Activated CD8-positive, alpha-beta memory T cell treated with anti-CD3 and anti-CD28 coated beads, Interleukin-2, amount 10 ng/mL, durations not matched to agents 7 days and 5 days (primary cell): ENCODE data around the gene IGIP. TPM values are rescaled to one million over a fixed set of nuclear protein-coding genes. Genes with fewer than 3 reads are reported as not detected.
"Not testable (repeated sequence)": the region's sequence is repeated elsewhere in the genome, so short reads cannot be mapped to it uniquely, and the experiment has no call there.

Experiments
- ATAC-seq: fragments of 150-1000 bp; cut with Tn5 transposase; one replicate; pipeline ENCODE4 v1.10.0; 2021; ENCODE audit warnings: moderate library complexity
- CTCF ChIA-PET: fragments of 350-600 bp; sonication (Branson Sonifier 250); formaldehyde crosslinking; loops from one replicate; lab custom pipeline; 2021; ENCODE audit warnings: antibody characterized with exemption; lab: Charles Lee
- DNase-seq: peaks from one replicate; pipeline ENCODE4 v3.0.0-alpha.2; 2020
- H3K27ac Mint-ChIP-seq: one replicate; pipeline ENCODE4 v1.8.0; 2021; ENCODE audit warnings: mild to moderate bottlenecking, mixed read lengths
- H3K27me3 Mint-ChIP-seq: one replicate; pipeline ENCODE4 v1.8.0; 2021; ENCODE audit warnings: mixed read lengths
- H3K36me3 Mint-ChIP-seq: one replicate; pipeline ENCODE4 v1.8.0; 2021; ENCODE audit warnings: mild to moderate bottlenecking, mixed read lengths
- H3K4me1 Mint-ChIP-seq: one replicate; pipeline ENCODE4 v1.8.0; 2021; ENCODE audit warnings: mixed read lengths
- H3K4me3 Mint-ChIP-seq: one replicate; pipeline ENCODE4 v1.8.0; 2021; ENCODE audit warnings: mild to moderate bottlenecking, moderate library complexity, mixed read lengths
- H3K9me3 Mint-ChIP-seq: one replicate; pipeline ENCODE4 v1.8.0; 2022; ENCODE audit warnings: low read depth, mixed read lengths
- total RNA-seq, 2 experiments: library from RNA; stranded (reverse); gene quantifications; one replicate each; pipeline ENCODE4 v1.2.3, GENCODE V29; 2021

Gene IGIP
- total RNA-seq, 2 experiments from 2014 or later: 2.9 to 3.4 TPM

- Mint-ChIP-seq H3K4me3 (no peak overlapping the region), H3K9me3 (no peaks in the 10 kb centered on the region), H3K4me1 (peaks cover 12% of the 10 kb centered on the region), H3K27ac (no peak overlapping the region), H3K36me3 (no peaks in the 10 kb centered on the region), H3K27me3 (peaks cover 29% of the 10 kb centered on the region)
- CTCF ChIA-PET: interaction anchor here (0.7 to 1.0 kb wide), 2 partner anchors 361 to 564 kb away, joined by 3 read pairs; no protein-coding TSS in a partner anchor
- ATAC-seq (no peak), DNase-seq (no peak)
Measured at GRCh38 chr5:140148508-140148907, 22.8 kb downstream of the IGIP start.

DNA sequence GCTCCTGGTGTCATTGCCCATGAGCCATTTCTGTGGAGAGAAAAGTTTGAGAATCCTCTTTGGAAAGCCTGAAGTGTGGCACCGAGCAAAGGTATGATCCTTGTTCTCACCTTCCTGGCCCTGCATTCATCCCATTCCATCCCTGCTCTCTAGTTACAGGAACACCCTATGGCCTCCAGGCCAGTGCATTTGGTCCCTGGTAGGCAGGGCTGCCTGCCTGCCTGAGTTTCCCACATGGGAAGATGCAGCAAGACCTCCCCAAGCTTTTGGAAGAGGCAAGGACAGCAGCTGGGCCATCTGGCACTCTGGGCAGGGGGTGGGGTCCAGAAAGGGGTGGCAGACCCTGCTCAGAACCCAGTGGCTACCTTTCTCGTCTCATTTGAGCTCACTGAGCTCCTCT is 24.5 kb downstream of the IGIP start:
- Mint-ChIP-seq H3K27ac (no peak overlapping the region), H3K4me3 (no peak overlapping the region), H3K27me3 (peaks cover 26% of the 10 kb centered on the region), H3K36me3 (no peaks in the 10 kb centered on the region), H3K4me1 (peaks cover 8% of the 10 kb centered on the region), H3K9me3 (no peaks in the 10 kb centered on the region)
- no peak for DNase-seq
- CTCF ChIA-PET: interaction anchor here (0.7 to 1.0 kb wide), 2 partner anchors 77 to 181 kb away, joined by 3 read pairs; no protein-coding TSS in a partner anchor
- ATAC-seq: no peak

DNA sequence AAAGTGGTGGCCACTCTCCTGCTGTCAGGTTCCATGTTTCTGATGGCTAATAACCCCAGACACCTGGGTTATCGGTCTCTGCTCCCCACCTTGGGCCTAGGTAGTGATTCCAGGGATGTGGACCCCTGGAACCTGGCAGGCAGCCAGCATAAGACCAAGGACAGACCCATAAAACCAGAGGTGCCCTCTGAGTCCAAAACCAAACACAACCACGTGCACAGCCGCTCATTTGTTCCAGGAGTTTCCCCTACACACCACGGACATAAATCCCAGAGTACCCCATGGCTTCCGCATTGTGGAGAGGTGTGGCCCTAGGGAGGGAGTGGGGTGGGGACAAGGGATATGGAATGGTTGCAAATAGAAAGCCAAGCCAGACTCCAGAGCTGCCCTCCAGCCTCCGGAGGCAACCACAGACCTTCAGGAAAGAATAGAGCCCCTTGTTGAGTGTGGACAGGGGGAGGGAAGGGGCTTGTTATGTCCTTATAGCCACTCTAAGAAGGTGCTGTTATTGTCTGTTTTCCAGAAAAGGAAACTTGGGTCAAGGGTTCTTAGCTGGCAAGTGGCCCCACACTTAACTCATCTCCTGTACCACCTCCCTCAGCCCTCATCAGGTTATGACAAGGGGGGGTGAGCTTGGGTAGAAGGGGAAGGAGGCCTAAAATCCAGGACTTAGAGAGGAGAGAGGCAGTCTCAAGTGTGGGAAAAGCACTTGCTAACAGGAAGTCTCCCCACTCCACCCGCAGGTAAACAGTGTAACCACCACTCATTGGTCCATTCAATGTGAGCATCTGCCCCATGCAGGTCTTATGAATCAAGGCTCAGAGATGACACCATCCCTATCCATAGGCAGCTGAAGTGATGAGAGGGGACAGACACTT is 25.6 kb downstream of the IGIP start:
- CTCF ChIA-PET: interaction anchor here (9.2 kb wide), 1 partner anchor 7 kb away, joined by 69 read pairs; no protein-coding TSS in a partner anchor
- no peak for ATAC-seq
- Mint-ChIP-seq H3K27me3 (peaks cover 19% of the 10 kb centered on the region), H3K4me1 (peaks cover 2% of the 10 kb centered on the region), H3K36me3 (no peaks in the 10 kb centered on the region), H3K27ac (no peak overlapping the region), H3K4me3 (no peak overlapping the region), H3K9me3 (no peaks in the 10 kb centered on the region)
- no peak for DNase-seq

DNA sequence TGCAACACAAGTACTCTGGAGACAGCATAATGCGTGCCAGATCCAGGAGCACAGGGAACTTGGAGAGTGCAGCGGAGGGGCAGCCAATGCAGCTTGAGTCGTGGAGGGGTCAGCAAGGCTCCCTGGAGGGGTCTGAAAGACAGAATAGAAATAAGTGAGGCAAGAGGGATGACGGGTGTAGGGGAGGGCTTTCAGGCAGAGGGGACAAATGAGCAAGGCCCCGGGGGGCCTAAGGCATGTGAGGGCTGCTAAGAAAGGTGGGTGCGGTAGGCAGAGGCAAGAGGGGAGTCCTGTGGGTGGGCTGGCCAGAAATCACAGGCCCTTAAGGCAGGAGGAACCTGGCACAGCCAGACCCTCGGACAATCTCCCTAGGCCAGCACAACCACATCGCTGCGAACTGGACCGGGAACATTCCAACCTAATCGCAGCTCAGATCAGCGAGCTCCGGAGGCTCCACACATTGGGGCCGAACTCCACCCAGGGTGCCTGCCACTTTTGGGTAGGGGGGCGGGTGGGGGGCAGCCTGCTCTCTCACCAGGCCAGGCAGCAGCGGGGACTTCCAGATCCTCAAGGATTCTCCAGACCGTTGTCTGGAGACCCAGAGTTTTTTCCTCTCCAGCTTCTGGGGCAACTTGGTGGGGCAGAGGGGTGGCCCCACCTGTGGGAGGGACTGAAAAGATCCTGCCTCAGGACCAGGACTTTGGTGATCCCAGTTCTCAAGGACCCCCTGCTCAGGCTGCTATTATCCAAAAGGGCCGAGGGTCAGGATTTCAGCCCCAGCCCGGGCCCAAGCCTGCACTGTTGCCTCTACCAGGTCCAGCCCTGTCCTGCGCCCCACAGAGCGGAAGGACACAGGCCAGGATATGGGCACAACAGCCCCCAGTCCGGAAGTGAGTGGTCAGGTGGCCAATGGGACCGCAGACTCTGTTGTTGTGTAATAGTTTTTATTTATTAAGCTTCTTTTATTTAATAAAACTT is 26.6 kb downstream of the IGIP start:
- DNase-seq (no peak), ATAC-seq (no peak)
- Mint-ChIP-seq H3K4me3 (no peak overlapping the region), H3K4me1 (peaks cover 5% of the 10 kb centered on the region), H3K9me3 (no peaks in the 10 kb centered on the region), H3K27ac (no peak overlapping the region), H3K36me3 (no peaks in the 10 kb centered on the region), H3K27me3 (peaks cover 10% of the 10 kb centered on the region)
- CTCF ChIA-PET: interaction anchor here (1.1 to 9.2 kb wide), 2 partner anchors 8 to 80 kb away, joined by 3 to 69 read pairs; no protein-coding TSS in a partner anchor

DNA sequence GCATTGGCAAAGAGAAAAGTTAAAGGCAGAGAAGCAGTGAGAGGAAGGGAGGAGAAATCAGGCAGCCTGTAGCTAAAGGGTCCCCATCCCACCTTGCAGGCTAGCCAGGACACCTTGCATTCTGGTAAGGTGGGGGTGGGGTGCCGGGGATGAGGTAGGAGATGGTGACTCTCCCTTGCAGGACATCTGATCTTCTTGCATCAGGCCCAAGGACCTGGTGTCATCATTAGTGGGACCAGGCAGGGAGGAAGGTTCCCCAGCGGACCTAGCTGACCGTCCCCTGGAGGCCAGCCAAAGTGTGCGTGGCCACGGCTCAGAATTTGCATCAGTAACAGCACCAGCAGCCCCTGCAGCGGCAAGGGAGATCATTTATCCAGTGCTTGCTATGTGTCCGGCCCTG is 27.5 kb downstream of the IGIP start:
- Mint-ChIP-seq H3K4me1 (peaks cover 6% of the 10 kb centered on the region), H3K9me3 (no peaks in the 10 kb centered on the region), H3K27me3 (peaks cover under 1% of the 10 kb centered on the region), H3K36me3 (no peaks in the 10 kb centered on the region), H3K27ac (no peak overlapping the region), H3K4me3 (no peak overlapping the region)
- ATAC-seq (no peak), DNase-seq (no peak)
- CTCF ChIA-PET: interaction anchor here (9.2 kb wide), 1 partner anchor 9 kb away, joined by 69 read pairs; no protein-coding TSS in a partner anchor

- ATAC-seq (no peak), DNase-seq (no peak)
- Mint-ChIP-seq H3K27me3 (no peaks in the 10 kb centered on the region), H3K4me3 (no peak overlapping the region), H3K36me3 (no peaks in the 10 kb centered on the region), H3K27ac (no peak overlapping the region), H3K9me3 (no peaks in the 10 kb centered on the region), H3K4me1 (peaks cover 6% of the 10 kb centered on the region)
- CTCF ChIA-PET: interaction anchor here (0.6 to 9.2 kb wide), 7 partner anchors 10 to 198 kb away, joined by 3 to 69 read pairs (median 5); partner anchors contain the start of gene CYSTM1
Measured at GRCh38 chr5:140153905-140154304, 28.2 kb downstream of the IGIP start.

GRCh38 chr5:140154710-140155381 is 29.1 kb downstream of the IGIP start:
- CTCF ChIA-PET: interaction anchor here (0.6 to 9.2 kb wide), 13 partner anchors 10 to 402 kb away, joined by 3 to 69 read pairs (median 4); partner anchors contain the start of gene CYSTM1
- not testable (repeated sequence) for H3K4me3 Mint-ChIP-seq, H3K36me3 Mint-ChIP-seq, H3K4me1 Mint-ChIP-seq, H3K27me3 Mint-ChIP-seq, DNase-seq, H3K9me3 Mint-ChIP-seq, H3K27ac Mint-ChIP-seq, ATAC-seq

GRCh38 chr5:140157032-140157781 is 31.5 kb downstream of the IGIP start:
- Mint-ChIP-seq H3K4me1 (peaks cover 6% of the 10 kb centered on the region), H3K4me3 (peak overlapping the region; percentile 57), H3K36me3 (no peaks in the 10 kb centered on the region), H3K27ac (peak overlapping the region; percentile 46), H3K9me3 (no peaks in the 10 kb centered on the region), H3K27me3 (no peaks in the 10 kb centered on the region)
- DNase-seq (peak; percentile 91), ATAC-seq (peak; percentile 99)
- CTCF ChIA-PET: interaction anchor here (0.6 to 9.2 kb wide), 12 partner anchors 11 to 370 kb away, joined by 3 to 69 read pairs (median 4); no protein-coding TSS in a partner anchor

DNA sequence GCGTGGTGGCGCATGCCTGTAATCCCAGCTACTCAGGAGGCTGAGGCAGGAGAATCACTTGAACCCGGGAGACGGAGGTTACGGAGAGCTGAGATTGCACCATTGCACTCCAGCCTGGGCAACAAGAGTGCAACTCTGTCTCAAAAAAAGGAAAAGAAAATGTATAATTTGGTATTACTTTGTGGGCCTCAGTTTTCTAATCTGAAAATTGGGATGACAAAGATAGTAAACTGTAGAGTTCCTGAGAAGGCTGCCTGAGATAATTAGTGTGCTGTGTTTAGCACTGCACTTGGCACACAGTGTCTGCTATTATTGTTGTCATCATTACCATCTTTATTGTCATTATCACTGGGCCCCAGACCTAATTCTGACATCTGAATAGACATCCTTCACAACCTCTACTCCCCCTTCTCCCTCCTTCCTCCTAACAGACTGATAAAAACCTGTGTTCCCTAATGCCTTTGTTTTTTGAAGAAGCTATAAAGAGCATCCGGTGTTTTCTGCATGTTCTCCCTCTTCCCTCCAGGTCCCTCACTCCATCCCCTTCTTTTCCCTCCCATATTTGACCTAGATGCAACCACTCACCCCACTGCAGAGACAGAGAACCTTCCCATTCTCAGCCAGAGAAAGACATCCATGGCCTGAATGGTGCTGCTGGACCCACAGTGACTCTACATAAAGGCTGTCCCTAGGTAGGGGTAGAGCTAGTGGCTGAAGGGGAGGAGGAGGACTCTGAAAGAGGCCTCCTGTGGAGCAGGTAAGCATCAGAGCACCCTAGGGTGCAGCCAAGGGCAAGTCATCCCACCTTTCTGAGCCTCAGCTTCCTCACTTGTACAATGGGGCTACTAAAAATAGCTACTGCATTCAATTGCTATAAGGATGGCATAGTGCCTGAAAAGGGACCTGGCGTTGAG is 33.5 kb downstream of the IGIP start:
- no peak overlapping the region for H3K4me3 Mint-ChIP-seq
- ATAC-seq: no peak
- CTCF ChIA-PET: interaction anchor here (1.0 to 9.2 kb wide), 9 partner anchors 9 to 191 kb away, joined by 3 to 69 read pairs (median 4); no protein-coding TSS in a partner anchor
- DNase-seq: no peak
- no peaks in the 10 kb centered on the region for H3K36me3 Mint-ChIP-seq
- H3K27ac Mint-ChIP-seq: no peak overlapping the region
- H3K9me3 Mint-ChIP-seq: no peaks in the 10 kb centered on the region
- H3K27me3 Mint-ChIP-seq: no peaks in the 10 kb centered on the region
- H3K4me1 Mint-ChIP-seq: peaks cover 6% of the 10 kb centered on the region

DNA sequence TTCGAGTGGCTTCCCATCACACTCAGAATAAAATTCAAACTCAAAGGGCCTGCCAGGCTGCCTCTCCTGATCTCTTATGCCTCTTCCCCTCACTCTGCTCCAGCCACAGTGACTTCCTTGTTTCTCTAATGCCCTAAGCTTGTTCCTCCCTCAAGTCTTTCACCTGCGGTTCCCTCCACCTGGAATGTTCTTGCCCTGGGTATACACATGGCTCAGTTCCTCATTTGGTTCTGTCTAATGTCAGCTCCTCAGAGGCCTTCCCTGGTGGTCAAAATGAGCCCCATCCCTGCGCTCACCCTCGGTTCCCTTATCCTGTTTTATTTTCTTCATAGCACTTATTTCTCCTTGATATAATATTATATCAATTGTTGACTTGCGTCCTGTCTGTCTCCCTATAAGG is 36.5 kb downstream of the IGIP start:
- no peak overlapping the region for H3K4me3 Mint-ChIP-seq
- no peaks in the 10 kb centered on the region for H3K36me3 Mint-ChIP-seq

DNA sequence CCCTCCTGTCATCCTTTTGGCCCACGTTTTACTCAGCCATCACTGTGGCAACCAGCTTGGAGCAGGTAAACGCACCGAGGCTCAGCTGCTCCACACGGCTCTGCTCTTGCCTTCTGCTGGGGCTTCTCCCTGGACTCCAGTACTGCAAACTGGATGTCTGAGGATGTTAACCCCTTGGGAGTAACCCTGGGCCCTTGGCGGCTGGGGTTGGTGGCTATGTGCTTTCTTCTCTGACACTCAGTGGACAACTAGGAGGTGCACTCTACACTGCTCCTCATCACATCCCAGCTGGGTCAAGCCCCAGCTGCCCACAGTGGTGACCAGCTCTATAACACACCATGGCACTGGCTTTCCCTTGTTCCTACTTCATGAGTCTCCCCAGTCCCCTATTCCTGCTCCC is 37.0 kb downstream of the IGIP start:
- no peak for DNase-seq
- Mint-ChIP-seq H3K36me3 (no peaks in the 10 kb centered on the region), H3K27me3 (no peaks in the 10 kb centered on the region), H3K4me1 (no peaks in the 10 kb centered on the region), H3K27ac (no peak overlapping the region), H3K9me3 (no peaks in the 10 kb centered on the region), H3K4me3 (no peak overlapping the region)
- ATAC-seq: no peak
- CTCF ChIA-PET: no interaction called here

More for the DNA sequence above, 36.5 kb downstream of the IGIP start:
- Mint-ChIP-seq H3K27ac (no peak overlapping the region), H3K9me3 (no peaks in the 10 kb centered on the region), H3K4me1 (peaks cover 2% of the 10 kb centered on the region), H3K27me3 (no peaks in the 10 kb centered on the region)
- no peak for ATAC-seq
- CTCF ChIA-PET: interaction anchor here (1.1 kb wide), 1 partner anchor 190 kb away, joined by 3 read pairs; no protein-coding TSS in a partner anchor
- no peak for DNase-seq
